ENCODE results near the gene LIN52. TPM values are rescaled to one million over a fixed set of nuclear protein-coding genes. Genes with fewer than 3 reads are reported as not detected.

LIN52 gene
- total and polyA plus RNA-seq, 2 of the 13 experiments (the other 11 are each of a cell fraction or from before 2014, with no cell fraction given), result 11.4 to 23.3 TPM

DNA sequence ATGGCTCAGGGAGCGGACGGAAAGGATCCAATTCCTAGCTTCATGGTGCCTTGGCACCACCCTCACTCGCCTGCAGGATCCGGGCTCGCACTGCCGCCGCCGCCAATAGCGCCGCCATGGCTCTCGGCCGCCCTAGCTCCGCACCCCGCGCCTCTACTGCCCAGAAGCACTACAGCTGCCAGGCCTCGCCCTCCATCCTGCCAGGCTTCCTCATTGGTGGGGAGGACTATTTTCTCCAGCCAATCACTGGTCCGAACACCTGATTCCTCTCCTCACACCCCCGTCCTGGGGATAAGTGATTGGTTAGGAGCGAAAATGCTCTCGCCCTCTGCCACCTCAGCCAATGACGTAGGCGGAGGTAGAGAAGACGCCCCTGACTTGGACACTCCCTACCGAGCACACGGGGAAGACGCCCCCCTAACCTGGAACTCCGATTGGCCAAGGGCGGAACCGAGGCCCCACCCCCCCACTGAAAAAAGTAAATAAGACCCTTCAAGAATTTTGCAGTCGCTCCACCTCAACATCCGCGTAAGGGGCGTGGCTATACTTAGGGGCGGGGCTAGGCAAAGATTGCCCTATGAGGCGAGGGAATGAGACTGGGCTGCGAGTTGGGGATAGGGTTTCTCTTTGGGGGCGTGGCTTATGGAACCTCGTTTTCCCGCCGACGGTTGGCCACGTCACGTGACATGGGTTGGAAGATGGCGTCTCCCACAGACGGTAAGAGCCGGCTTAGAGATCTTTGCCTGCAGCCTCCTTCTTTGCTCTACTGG, at the start of gene LIN52, which contains the start of gene ALDH6A1 (continued):
- TF ChIP-seq, protein P1, sequence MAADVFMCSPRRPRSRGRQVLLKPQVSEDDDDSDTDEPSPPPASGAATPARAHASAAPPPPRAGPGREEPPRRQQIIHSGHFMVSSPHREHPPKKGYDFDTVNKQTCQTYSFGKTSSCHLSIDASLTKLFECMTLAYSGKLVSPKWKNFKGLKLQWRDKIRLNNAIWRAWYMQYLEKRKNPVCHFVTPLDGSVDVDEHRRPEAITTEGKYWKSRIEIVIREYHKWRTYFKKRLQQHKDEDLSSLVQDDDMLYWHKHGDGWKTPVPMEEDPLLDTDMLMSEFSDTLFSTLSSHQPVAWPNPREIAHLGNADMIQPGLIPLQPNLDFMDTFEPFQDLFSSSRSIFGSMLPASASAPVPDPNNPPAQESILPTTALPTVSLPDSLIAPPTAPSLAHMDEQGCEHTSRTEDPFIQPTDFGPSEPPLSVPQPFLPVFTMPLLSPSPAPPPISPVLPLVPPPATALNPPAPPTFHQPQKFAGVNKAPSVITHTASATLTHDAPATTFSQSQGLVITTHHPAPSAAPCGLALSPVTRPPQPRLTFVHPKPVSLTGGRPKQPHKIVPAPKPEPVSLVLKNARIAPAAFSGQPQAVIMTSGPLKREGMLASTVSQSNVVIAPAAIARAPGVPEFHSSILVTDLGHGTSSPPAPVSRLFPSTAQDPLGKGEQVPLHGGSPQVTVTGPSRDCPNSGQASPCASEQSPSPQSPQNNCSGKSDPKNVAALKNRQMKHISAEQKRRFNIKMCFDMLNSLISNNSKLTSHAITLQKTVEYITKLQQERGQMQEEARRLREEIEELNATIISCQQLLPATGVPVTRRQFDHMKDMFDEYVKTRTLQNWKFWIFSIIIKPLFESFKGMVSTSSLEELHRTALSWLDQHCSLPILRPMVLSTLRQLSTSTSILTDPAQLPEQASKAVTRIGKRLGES (CRISPR knock-in tag; IDR thresholded peaks at IDR 0.05; ENCODE audit: borderline replicate concordance), result no peak
- TF ChIP-seq NFATC3 (CRISPR knock-in tag; IDR thresholded peaks at IDR 0.05) (no peak), BCL6 (CRISPR knock-in tag; IDR thresholded peaks at IDR 0.05) (peak; percentile 4; the same call in 1 of the 2 replicates), NFYC (CRISPR knock-in tag; IDR thresholded peaks at IDR 0.05) (peak; percentile 94), ZNF317 (CRISPR knock-in tag; IDR thresholded peaks at IDR 0.05) (no peak), YEATS4 (CRISPR knock-in tag; IDR thresholded peaks at IDR 0.05; ENCODE audit: borderline replicate concordance) (peak; percentile 24; the same call in 1 of the 2 replicates), ZNF720 (CRISPR knock-in tag; IDR thresholded peaks at IDR 0.05) (no peak), ZNF616 (CRISPR knock-in tag; IDR thresholded peaks at IDR 0.05; ENCODE audit: low read depth) (peak; percentile 45; the same call in 1 of the 2 replicates), IRF9 (CRISPR knock-in tag; IDR thresholded peaks at IDR 0.05; ENCODE audit: borderline replicate concordance) (no peak; the same call in 1 of the 2 replicates), THRA (CRISPR knock-in tag; IDR thresholded peaks at IDR 0.05; ENCODE audit: borderline replicate concordance) (0 out of 2 replicates have a peak, but pooled peaks have one; percentile 22), ZNF790 (CRISPR knock-in tag; IDR thresholded peaks at IDR 0.05; ENCODE audit: borderline replicate concordance) (no peak), ATF4 (CRISPR knock-in tag; IDR thresholded peaks at IDR 0.05) (no peak), ZKSCAN1 (IDR thresholded peaks at IDR 0.05; ENCODE audit: low read length) (no peak), ELF1 (CRISPR knock-in tag; IDR thresholded peaks at IDR 0.05) (peak; percentile 50; the same call in 1 of the 2 replicates), ZNF577 (CRISPR knock-in tag; IDR thresholded peaks at IDR 0.05; ENCODE audit: borderline replicate concordance, low read depth) (no peak), ZNF329 (CRISPR knock-in tag; IDR thresholded peaks at IDR 0.05; ENCODE audit: low read depth) (no peak)
- TF ChIP-seq, protein P2, sequence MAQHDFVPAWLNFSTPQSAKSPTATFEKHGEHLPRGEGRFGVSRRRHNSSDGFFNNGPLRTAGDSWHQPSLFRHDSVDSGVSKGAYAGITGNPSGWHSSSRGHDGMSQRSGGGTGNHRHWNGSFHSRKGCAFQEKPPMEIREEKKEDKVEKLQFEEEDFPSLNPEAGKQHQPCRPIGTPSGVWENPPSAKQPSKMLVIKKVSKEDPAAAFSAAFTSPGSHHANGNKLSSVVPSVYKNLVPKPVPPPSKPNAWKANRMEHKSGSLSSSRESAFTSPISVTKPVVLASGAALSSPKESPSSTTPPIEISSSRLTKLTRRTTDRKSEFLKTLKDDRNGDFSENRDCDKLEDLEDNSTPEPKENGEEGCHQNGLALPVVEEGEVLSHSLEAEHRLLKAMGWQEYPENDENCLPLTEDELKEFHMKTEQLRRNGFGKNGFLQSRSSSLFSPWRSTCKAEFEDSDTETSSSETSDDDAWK (CRISPR knock-in tag; IDR thresholded peaks at IDR 0.05), result no peak
- TF ChIP-seq, protein P3, sequence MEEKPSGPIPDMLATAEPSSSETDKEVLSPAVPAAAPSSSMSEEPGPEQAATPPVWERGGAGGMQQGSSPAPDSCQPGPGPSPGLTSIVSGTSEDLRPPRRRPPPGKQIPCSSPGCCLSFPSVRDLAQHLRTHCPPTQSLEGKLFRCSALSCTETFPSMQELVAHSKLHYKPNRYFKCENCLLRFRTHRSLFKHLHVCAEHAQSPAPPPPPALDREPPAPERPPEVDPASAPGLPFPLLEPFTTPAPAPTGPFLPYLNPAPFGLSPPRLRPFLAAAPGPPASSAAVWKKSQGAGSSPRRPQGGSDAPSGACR (CRISPR knock-in tag; IDR thresholded peaks at IDR 0.05), result no peak
- TF ChIP-seq, protein P4, sequence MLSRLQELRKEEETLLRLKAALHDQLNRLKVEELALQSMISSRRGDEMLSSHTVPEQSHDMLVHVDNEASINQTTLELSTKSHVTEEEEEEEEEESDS (CRISPR knock-in tag; IDR thresholded peaks at IDR 0.05; ENCODE audit: borderline replicate concordance), result no peak

Data from HepG2 (cell line).